ENCODE measurements around the gene BABAM1. TPM values are rescaled to one million over a fixed set of nuclear protein-coding genes. Genes with fewer than 3 reads are reported as not detected.

Gene BABAM1
- total RNA-seq, 2 donors from 2014 or later = 80.0 to 81.6 TPM

Other genes starting within 250 kb of the BABAM1 start
- gene CPAMD8, start 240.6 kb upstream of the BABAM1 start, total RNA-seq = 100 to 1,000 TPM; 134 to 216 TPM
- gene HAUS8, start 192.0 kb upstream of the BABAM1 start, total RNA-seq = 10 to 100 TPM in 1 of 2 donors, 1 to 10 TPM in 1; 6.5 to 15.3 TPM
- 100 to 1,000 TPM in 1 of 2 donors, 10 to 100 TPM in 1; 50.9 to 208 TPM for gene MYO9B, start 191.7 kb upstream of the BABAM1 start, total RNA-seq
- 10 to 100 TPM; 24.5 to 30.3 TPM for gene USE1, start 52.1 kb upstream of the BABAM1 start, total RNA-seq
- gene OCEL1, start 41.2 kb upstream of the BABAM1 start, total RNA-seq = 10 to 100 TPM; 21.6 to 26.2 TPM
- gene NR2F6, start 21.5 kb upstream of the BABAM1 start, total RNA-seq = 100 to 1,000 TPM in 1 of 2 donors, 10 to 100 TPM in 1; 91.7 to 108 TPM
- gene USHBP1, start 2.7 kb upstream of the BABAM1 start, total RNA-seq = 1 to 10 TPM; 3.5 to 8.4 TPM
- 1 to 10 TPM in 1 of 2 donors, under 1 TPM in 1; 0.64 to 1.2 TPM for gene ANKLE1, start 14.5 kb downstream of the BABAM1 start, total RNA-seq
- gene ABHD8, start 36.0 kb downstream of the BABAM1 start, total RNA-seq = 10 to 100 TPM; 20.1 to 21.6 TPM
- 100 to 1,000 TPM; 157 to 169 TPM for gene MRPL34, start 38.4 kb downstream of the BABAM1 start, total RNA-seq
- 10 to 100 TPM in 1 of 2 donors, 1 to 10 TPM in 1; 9.6 to 18.6 TPM for gene DDA1, start 42.1 kb downstream of the BABAM1 start, total RNA-seq
- 10 to 100 TPM in 1 of 2 donors, 1 to 10 TPM in 1; 9.8 to 10.1 TPM for gene ANO8, start 67.4 kb downstream of the BABAM1 start, total RNA-seq
- gene GTPBP3, start 70.1 kb downstream of the BABAM1 start, total RNA-seq = 10 to 100 TPM; 42.4 to 67.0 TPM
- 10 to 100 TPM; 33.5 to 35.4 TPM for gene PLVAP, start 109.9 kb downstream of the BABAM1 start, total RNA-seq
- not detected for gene CCDC194, start 126.8 kb downstream of the BABAM1 start, total RNA-seq
- gene BST2, start 138.2 kb downstream of the BABAM1 start, total RNA-seq = 10 to 100 TPM; 32.7 to 75.3 TPM
- gene MVB12A, start 152.6 kb downstream of the BABAM1 start, total RNA-seq = 10 to 100 TPM; 71.2 to 75.7 TPM
- 1 to 10 TPM; 1.4 to 1.7 TPM for gene TMEM221, start 181.2 kb downstream of the BABAM1 start, total RNA-seq
- not detected for gene NXNL1, start 193.5 kb downstream of the BABAM1 start, total RNA-seq
- gene SLC27A1, start 203.1 kb downstream of the BABAM1 start, total RNA-seq = 10 to 100 TPM; 73.3 to 78.7 TPM
- 100 to 1,000 TPM; 120 to 129 TPM for gene PGLS, start 244.2 kb downstream of the BABAM1 start, total RNA-seq

All from prostate gland (tissue), 2 donors.